OCI-M2 (cell line): ENCODE results near the gene FHIT.
"Not testable (repeated sequence)": the region's sequence is repeated elsewhere in the genome, so short reads cannot be mapped to it uniquely, and the experiment has no call there.

Experiments
- DNase-seq: peaks from one replicate; lab custom pipeline; 2025; ENCODE audit not compliant: unreplicated experiment; lab: John Stamatoyannopoulos, UW

The FHIT gene

DNA sequence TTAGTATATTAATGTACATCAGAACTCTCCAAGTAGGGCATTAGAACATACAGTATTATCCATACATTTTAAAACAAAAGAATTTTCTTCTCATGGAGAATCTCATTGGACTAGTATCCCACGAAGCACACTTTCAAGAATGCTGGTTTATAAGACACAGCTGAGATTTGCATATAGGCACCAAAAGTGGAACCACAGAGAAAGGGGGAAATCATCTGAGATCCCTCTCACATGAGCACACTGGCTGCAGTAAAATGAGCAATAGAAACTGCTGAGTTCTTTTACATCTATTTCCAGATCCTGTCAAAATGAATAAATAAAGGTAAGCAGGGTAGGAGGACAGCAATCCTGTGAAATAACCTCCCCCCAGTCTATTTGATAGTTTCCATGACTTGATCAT lies 665.3 kb downstream of the FHIT start:
- no peak for DNase-seq

DNA sequence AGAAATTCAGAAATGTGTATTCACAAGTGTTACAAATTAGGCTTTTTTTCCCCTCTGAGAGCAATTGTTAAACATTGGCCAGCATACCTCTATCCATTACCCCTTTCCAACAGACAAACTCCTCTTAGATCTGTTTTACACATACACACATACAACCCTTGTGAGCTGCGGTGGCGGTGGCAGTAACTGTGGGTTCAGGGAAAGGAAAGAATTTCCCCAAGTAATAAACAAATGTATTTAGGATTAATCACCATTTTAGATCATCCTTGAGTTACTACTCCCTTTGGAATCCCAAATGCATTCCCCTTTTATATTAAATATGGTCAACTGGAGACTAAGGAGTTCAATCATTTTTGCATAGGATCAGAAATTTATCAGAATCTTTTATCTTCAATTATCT lies 667.0 kb downstream of the FHIT start:
- no peak for DNase-seq

DNA sequence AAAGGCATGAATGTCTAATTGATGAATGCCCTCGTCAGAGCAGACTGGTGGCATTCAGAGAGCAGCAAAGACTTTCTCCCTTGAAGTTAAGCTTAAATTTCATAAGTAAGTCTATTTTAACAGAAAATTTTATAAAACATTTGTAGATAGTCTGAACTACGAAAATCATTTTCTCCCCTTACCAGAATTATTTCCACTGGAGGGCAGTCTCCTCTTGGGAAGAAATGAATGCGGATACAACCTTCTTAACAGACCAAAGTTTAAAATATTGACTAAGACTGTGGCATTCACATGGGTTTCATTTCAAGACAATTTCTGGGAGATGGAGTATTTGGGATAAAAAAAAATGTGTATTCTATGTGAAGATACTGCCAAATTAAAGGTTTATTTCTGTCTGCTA lies 669.0 kb downstream of the FHIT start:
- no peak for DNase-seq

DNA sequence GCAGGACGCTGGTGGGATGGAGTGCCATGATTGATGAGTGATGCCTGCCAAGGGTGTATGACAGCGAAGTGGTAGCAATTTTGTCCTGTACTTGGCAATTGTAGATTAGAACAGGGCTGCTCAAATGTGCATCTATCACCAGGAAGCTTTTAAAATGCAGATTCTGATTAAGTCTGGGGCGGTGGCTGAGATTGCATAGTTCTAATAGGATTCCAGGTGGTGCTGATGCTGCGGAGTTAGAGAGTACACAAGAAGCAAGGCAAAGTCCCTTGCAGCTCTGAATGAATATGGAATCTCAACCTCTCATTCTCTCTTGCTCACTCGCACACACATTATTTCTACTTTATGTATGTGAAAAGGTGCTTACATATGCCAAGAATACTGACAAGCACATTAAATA lies 670.4 kb downstream of the FHIT start:
- no peak for DNase-seq

DNA sequence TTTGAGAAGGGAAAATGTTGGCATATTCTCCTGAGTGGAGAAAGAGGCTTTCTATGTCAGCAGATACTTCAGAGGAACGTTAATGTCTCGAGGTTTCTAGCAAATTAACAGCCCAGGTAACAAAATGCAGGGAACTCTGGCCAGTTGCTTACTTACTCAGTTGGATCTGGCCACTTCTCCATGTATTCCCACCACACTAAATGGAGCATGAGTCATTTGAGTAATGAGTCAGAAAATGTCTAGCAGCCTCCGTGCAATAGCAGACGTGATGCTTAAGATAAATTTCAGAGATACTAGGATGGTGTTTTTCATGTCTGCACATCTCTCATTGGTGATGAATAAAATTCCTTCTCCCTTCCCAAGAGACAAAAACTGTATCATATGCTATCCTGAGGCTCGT lies 671.5 kb downstream of the FHIT start:
- no peak for DNase-seq

DNA sequence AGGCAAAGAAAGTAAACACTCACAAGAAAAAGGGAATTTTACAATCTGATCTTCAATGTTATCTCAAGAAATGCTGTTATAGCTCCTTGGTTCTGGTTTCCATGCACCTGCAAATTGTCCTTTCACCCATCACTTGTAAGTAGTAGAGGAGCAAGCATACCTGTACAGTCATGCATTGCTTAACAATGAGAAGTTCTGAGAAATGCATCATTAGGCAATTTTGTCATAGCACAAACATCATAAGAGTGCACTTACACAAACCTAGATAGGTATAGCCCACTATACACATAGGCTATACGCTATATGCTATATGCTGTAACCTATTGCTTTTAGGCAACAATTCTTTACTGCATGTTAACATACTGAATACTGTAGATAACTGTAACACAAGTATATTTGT lies 672.3 kb downstream of the FHIT start:
- DNase-seq, result no peak

DNA sequence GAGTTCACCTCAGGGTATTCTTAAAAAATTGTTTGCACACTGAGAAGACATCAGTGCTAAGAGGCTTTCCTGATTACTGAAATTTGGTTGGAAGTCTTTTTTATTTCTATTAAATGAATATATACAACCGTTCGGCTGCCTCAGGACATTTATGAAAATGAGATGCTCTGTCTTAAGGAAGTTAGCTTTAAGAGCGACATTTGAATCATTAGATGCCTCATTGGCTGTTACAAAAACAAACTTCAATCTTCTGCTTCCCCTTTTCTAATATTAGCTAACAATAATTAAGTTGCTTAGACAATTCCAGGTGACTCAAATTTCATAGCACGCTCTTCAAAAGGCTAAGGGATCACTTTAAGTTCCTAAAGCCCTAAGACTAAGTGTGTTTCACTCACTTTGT lies 673.7 kb downstream of the FHIT start:
- no peak for DNase-seq

DNA sequence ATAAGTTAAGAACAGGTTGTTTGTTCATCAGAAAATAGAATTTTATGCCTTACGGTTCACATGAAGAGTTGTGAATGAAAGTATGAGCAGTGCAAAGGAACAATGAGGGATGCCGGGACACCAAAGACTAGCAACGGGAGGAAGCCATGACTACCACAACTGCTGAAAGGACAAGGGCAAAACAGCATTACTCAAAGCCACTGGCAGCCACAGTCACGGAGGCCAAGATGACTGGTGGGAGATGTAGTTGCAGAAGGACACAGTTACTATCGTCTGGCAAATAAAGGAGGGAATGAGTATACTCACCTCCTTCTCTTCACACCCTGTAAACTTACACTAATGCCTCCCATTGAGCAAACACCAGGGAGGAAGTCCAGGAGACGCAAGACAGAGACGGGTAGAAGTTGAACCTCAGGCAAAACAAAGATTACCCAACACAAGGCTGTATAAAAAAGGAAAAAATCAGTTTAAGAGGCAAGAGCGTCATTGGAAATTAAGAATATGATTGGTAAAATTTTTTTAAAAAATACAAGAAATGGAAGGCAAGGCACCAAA lies 675.5 kb downstream of the FHIT start:
- no peak for DNase-seq

DNA sequence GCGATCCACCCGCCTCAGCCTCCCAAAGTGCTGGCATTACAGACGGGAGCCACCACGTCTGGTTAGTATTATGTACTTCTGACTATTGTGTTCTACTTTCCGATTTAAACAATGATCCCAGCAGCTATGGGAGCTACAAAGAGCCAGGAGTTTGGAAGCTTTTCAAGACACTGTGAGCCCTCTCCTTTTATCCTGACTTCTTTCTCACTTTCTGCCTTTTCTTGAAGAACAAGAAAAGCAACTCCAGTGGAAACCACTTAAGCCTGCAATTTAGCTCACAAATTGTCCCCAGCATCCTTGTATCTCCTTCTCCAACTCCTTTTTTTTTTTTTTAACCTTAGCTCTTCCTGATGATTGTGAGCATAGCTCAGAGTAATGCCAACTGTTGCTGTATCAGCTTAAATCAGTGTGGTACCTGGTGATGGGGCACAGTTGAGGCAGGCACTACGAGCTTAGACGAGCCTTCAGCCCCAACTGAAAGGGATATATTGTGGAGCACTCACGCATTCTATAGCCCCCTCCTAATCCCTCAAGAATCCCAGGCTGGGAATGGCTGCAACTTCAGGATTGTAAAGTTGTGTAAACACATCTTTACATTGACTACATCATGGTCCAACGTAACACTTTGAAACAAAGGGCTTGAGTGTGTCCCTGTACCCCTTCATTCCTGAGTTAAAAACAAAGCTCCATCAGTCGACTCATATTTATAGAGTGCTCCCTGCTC lies 677.0 kb downstream of the FHIT start:
- DNase-seq, result no peak

DNA sequence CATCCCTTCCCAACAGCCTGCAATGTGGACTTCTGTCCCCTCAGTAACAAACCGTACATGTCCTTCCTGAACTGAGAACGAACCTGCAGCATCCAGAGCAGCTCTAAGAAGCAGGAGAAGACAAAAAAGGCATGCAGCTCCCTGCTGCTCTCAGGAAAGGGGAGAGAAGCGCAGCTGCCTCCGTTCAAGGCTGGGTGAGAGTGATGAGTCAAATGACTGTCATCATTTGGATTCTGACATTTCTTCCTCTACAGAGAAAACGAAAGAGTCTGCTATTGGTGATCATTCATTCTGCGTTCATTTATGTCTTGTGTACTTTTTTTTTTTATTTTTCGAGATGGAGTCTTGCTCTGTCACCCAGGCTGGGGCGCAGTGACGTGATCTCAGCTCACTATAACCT lies 677.8 kb downstream of the FHIT start:
- DNase-seq, result no peak

DNA sequence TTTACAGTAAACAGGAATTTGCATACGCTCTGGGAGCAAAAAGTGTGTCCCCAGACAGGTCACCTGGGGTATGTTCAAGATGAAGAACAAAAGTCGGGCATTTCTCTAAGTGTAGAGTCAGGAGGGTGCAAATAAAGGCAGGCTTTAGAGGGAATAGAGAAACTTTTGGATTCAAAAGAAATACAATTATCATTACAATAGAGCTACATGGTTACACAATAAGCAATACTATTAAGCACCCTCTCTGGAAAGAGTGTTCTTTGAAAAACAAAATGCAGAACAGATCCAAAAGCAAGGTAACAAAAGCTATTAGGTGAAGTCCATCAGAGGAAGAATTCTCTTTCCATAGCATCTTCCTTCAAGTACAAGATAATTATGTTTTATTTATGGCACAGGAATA lies 679.7 kb downstream of the FHIT start:
- no peak for DNase-seq

DNA sequence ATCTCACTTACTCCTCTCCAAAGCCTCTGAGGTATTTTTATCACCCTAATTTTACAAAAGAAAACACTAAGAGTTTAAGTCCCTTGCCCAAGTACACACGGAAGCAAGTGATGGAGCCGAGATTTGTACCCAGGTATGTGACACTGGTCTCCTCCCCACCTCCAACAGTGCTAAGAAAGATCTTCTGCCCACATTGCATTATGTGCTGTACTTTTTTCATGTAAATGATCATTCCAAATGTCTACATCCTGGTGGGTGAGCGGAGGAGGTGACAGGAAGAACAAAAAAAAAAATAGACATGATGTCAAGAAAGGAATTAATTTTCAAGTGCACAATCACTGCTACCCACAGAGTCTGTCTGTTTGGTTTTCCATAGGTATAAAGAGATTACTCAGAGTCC lies 694.1 kb downstream of the FHIT start:
- no peak for DNase-seq

DNA sequence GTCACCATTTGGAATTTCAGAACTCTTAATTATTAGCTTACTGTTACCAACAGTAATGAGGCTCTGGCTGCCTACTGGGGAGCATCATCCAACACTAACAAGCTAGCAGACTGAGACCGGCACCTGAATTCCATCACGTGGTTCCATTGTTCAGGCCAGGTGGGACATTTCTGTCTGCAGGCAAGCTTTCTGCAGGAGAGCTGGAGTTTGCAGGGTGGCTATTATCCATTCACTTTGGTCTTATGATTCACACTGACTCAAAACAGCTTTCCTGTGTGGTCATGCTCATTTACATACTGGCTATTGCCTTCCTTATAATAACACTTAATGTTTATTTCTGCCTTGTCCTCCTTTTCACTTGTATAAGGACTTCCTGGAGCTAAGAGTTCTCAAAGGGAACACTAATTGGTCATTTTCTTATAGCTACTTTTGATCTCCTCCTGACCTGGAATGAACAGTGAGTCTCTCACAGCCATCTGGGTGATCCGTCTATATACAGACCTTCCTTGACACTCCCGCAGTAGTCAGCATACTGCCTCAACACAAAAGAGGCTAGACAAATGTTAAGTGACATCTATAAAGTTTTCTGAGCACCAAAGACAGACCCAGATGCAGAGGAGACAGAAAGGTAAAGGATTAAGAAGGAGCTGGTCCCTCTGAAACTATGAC lies 695.4 kb downstream of the FHIT start:
- no peak for DNase-seq

DNA sequence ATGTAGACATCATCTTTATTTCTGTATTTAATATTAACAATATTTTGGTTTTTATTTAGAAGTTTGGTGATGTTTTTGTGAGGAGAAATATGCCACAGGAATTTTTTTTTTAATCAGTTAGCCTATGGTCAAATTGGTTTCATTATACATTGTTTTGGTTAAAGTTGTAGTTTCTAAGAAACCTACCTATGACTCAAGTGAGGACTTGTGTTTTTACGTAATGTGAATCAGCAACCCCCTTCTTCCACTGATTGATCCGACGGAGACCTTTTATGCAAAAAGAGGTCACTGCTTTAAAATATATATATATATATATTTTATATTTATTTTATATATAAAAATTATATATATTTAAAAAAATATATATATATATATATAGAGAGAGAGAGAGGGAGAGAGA lies 698.1 kb downstream of the FHIT start:
- no peak for DNase-seq

DNA sequence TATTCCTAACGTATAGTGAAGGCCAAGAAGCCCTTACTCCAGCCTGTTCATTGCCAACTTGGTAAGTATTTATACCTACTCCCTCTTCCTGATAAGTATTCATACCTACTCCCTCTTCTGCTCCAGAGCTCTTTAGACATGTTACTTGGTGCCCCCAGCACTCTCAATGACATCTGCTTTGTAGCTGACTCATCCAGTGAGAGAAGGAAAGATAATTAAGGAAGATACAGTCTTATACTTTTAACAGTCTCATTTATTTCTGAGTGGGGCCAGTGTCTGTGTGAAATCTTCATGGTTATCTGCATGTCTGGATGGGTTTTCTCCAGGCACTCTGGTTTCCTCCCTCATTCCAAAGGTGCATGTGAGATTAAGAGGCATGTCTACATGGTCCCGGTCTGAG lies 698.7 kb downstream of the FHIT start:
- DNase-seq, result no peak

DNA sequence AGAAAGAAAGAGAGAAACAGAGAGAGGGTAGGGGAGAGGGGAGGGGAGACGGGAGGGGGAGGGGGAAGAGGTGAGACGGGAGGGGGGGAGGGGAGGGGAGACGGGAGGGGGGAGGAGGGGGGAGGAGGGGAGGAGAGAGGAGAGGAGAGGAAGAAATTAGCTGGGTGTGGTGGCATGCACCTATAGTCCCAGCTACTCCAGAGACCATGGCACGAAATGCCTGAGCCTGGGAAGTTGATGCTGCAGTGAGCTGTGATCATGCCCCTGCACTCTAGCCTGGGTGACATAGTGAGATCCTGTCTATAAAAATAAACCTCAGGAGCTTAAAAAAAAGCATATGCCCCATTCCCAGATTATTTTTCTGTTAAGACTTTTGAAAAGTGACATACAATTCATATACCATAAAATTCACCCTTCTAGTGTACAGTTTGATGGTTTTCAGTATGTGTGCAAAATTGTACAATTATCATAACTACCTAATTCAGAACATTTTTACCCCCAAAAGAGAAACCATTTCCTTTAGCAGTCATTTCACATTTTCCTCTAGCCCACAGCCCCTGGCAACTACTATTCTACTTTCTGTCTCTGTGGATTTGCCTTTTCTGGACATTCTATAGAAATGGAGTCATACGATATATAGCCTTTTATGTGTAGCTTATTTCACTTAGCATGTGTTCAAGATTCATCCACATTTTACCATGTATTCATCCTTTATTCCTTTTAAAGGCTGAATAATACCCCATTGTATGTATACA lies 699.6 kb downstream of the FHIT start:
- no peak for DNase-seq

DNA sequence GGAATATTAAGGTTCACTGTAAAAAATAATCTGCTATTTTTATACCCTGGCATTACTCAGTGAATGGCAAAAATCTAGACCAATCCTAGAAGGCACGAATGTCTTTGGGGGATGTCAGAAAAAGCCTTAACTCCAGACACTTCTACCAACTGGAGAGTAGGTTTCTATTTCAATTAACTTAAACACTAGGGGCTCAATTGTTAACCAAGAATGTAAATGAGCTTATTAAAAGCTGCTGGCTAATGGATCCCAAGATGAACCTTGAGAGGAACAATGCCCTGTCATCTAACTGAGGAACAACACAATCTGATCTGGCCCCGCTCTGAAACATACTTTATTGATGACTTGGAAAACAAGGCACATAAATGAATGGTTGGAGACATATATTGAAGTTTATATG lies 701.4 kb downstream of the FHIT start:
- no peak for DNase-seq

DNA sequence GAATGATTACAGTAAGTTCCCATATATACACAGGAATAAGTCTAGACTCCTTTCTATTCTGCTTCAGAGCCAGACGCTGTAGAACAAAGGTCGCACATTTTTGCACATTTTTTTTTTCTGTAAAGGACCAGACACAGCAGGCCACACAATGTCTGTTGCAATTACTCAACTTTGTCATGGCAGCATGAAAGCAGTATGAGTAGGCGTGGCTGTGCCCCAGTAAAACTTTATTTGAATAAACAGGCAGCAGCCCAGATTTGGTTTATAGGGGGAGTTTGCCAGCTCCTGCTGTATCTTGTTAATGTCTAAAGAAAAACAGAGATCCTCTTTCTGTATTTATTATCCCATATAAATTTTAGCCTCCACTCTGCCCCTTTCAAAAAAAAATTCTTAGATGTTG lies 708.3 kb downstream of the FHIT start:
- DNase-seq, result no peak

DNA sequence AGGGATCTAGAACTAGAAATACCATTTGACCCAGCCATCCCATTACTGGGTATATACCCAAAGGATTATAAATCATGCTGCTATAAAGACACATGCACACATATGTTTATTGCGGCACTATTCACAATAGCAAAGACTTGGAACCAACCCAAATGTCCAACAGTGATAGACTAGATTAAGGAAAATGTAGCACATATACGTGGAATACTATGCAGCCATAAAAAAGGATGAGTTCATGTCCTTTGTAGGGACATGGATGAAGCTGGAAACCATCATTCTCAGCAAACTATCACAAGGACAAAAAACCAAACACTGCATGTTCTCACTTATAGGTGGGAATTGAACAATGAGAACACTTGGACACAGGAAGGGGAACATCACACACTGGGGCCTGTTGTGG lies 711.9 kb downstream of the FHIT start:
- not testable (repeated sequence) for DNase-seq

DNA sequence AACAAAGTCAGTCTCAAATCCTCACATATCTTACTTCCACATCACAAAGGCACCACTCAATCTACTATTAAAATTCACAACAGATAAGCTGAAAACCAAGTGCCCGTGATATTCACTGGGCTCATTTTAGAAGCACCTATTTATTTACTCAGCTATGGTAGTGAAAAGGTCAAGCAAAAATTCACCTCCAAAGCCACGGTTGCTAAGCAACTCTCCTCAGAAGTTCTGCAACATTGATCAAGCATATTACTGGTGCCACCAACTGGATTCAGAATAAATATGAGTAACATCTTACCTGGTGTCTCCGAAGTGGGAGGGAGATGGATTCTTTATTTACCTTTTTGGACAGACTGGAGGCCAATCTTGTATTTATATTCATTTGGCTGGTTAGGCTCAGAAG lies 714.8 kb downstream of the FHIT start:
- DNase-seq, result no peak

DNA sequence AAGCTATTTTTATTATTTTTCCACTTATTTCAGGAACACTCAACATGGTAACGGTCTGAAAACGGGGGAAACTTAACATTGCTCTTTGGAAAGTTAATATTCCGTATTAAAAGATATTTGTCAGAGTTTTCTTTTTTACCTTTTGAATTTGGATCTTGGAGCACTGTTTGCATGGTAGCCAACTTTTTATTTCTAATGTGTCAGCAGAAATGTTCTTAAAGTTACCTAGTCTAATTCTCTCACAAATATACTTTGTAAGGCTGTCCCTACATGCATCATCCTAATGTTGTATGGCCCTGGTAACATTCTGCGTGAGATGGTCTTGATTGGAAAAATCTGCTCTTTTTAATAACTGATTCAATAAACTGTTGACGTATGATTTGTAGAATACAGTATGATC lies 719.5 kb downstream of the FHIT start:
- DNase-seq, result no peak

DNA sequence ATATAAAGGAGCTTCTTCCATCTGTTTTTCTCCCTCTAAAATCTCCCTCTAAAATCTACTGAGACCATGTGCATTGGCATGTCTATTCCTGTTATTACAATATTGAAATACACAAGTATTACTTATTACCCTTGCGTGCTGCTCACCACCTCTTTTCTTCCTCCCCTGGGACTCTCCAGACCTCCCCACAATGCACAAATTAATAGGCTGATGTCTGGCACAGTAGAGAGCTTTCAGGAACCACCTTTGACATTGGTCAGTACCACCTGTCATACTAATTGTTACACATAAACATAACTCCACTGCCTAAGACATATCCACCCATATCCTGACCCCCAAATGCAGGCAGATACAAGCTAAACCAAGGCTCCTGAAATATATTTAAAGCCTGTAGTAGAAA lies 722.6 kb downstream of the FHIT start:
- no peak for DNase-seq
